Erythroblast (primary cell): ENCODE results near the gene KCNMB2.

Experiments
- GATA1 ChIP-seq: IDR thresholded peaks from 2 replicates; pipeline ENCODE4 v1.6.1; 2011; ENCODE audit warnings: low read depth, mild to moderate bottlenecking, control low read depth, low read length, moderate library complexity
- POLR2A ChIP-seq: IDR thresholded peaks from 2 replicates; pipeline ENCODE4 v1.6.1; 2011; ENCODE audit warnings: mild to moderate bottlenecking, low read length

GRCh38 chr3:178833695-178834094 is 297.5 kb downstream of the KCNMB2 start:
- TF ChIP-seq POLR2A (no peak), GATA1 (no peak)
